Measurements from ENCODE around the gene SLC39A11. TPM values are rescaled to one million over a fixed set of nuclear protein-coding genes. Genes with fewer than 3 reads are reported as not detected.
"Not testable (repeated sequence)": the region's sequence is repeated elsewhere in the genome, so short reads cannot be mapped to it uniquely, and the experiment has no call there.

The SLC39A11 gene
- total RNA-seq, 1 donor from 2014 or later = 22.0 TPM

- no peak for DNase-seq
Observed at GRCh38 chr17:72947475-72947874, 145.0 kb downstream of the SLC39A11 start.

DNA sequence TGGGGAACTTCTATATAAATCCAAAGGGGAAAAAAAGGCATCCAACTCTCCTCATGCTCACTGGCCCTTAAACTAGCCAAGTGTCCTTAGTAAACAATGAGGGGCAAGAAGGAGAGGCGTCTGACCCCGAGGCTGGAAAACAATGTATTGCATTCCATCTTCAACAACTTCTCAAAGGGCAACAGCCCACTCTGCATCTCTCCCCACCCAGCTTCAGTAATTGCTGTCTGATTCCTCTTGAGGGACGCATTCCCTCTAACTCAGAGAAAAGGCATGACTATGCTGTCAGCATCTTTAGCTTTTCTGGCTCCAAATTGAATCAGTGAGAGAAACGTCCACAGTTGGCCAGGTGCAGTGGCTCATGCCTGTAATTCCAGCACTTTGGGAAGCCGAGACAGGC lies 145.8 kb downstream of the SLC39A11 start:
- no peak for DNase-seq

DNA sequence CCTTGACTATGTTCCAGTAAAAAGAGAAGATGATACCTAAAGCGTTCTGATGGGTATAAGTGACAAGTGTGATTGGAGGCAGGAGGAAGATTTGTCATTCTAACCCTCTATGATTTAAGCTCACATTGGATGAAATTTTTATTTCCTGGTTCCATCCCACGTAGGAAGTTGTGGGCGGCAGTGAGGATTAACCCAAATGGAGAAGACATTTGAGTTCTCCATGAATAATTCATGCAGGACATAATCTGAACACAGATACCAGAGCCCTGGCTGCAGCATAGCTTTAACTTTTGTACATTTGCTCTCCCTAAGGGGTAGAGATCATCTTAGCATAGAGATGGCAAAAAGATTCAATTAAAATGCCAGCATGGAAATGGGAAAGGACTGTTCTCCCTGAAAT lies 146.3 kb downstream of the SLC39A11 start:
- no peak for DNase-seq

DNA sequence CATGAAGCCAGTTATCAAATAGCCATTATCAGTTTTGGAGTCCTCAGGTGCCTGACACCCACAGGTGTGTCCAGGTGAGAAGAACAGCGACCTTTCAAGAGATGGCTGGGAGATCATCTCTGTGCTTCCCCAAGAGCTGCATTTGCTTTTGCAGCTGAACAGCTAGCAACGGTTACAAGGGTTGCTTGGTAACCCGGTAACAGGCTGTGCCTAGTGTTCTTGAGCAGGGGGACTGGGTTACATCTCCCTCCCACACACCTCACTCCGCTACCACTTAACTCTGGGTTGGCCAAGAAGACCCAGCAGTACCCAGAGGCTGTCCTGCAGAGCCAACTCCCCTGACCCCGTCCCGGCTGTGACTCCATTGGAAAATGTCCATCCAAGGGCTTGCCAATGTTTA lies 147.0 kb downstream of the SLC39A11 start:
- no peak for DNase-seq

- no peak for DNase-seq
Observed at GRCh38 chr17:72943826-72944689, 148.4 kb downstream of the SLC39A11 start.

DNA sequence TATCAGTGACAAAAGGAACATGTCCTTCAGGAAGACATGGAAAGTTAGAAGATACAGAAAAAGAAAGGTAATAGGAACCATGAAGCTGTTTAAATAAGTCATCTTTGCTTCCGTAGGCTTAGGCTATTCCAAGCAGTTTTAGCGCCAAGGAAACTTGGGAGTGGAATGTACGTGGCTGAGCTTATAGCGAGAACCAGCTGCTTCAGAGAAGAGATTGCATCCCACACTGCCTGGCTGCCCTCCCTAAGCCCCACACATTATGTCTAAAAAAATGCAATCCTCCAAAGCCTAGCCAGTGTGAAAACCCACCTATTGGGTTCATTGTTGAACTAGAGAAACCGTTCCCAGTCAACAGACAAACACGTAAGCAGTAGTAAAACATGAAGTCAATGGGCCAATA lies 149.9 kb downstream of the SLC39A11 start:
- no peak for DNase-seq

- no peak for DNase-seq
Observed at GRCh38 chr17:72940496-72940895, 152.0 kb downstream of the SLC39A11 start.

- DNase-seq = no peak
Observed at GRCh38 chr17:72938482-72938881, 154.0 kb downstream of the SLC39A11 start.

- no peak for DNase-seq
Observed at GRCh38 chr17:72937707-72938106, 154.8 kb downstream of the SLC39A11 start.

DNA sequence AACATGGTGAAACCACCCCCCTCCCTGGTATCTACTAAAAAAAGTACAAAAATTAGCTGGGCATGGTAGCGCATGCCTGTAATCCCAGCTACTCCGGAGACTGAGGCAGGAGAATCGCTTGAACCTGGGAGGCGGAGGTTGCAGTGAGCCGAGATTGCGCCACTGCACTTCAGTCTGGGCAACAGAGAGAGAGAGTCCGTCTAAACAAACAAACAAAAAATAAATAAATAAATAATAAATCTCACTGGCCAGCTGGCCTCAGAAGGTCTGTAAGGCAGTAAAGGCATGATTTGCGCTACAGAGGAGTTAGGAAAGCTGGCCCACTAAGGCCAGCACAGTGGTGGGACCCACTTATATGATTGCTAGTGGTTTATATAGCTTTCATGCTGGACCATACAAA lies 155.2 kb downstream of the SLC39A11 start:
- DNase-seq = not testable (repeated sequence)

DNA sequence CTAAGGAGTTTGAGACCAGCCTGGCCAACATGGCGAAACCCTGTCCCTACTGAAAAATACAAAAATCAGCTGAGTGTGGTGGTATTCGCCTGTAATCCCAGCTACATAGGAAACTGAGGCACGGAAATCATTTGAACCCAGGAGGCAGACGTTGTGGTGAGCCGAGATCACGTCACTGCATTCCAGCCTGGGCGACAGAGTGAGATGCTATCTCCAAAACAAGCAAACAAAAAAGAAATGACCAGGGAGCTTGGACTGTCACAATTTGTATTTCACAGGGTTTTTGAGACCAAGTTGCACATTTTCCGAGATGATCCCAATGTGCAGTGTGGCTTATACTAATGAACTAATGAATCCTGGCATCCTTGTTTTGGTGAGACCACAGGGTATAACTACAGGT lies 156.5 kb downstream of the SLC39A11 start:
- DNase-seq = no peak

DNA sequence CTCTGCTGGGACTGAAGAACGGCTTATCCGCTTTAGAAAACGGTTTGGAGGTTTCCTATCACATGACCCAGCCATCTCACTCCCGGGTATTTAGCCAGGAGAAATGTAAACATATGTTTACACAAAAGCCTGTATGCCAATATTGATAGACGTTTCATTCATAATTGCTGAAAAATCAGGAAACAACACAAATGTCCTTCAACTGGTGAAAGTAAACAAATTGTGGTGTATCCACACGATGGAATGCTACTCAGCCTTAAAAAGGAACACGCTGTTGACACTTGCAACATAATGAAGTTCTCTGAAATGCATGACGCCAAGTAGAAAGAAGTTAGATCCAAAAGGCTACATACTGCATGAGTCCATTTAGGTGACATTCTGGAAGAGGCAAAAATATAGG lies 157.6 kb downstream of the SLC39A11 start:
- DNase-seq = no peak

GRCh38 chr17:72931635-72932034 lies 160.9 kb downstream of the SLC39A11 start:
- DNase-seq = no peak

DNA sequence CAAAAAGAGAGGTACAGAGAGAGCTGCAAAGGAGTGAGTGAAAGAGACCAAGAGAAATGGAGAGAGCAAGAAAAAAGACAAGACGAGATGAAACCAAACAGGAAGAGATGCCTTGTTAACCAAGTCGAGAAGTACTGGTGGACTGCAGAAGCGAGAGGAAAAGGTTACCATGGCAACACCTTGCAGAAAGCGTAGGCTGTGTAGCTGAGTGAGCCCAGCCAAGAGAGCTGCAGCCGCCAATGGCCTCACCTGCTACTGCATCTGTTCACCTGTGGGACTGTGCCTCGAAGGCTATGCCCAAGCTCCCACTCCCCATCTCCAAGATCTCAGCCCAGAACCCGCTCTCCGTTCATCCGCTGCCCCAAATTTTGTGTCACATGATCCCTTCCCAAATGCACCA lies 161.3 kb downstream of the SLC39A11 start:
- no peak for DNase-seq

DNA sequence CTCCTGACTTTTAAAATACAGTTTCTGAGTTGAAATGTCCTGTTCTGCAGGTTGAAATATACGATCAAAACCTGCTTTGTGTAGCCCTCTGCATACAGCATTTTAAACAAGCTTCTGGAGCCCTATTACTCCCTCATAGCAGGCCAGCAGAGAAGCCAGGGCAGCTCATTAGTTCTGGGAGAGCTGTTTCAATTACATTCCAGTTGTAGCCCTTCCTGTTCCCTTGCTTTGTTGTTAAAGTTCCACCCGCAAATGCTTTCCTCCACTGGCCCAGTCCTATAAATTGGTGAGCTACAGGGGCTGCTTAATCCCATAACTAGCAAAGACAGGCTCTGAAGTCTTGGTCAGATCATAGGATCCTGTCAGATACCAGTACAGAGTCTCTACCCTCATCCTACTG lies 162.5 kb downstream of the SLC39A11 start:
- no peak for DNase-seq

- DNase-seq = no peak
Observed at GRCh38 chr17:72928454-72929136, 163.9 kb downstream of the SLC39A11 start.

GRCh38 chr17:72927760-72928159 lies 164.7 kb downstream of the SLC39A11 start:
- no peak for DNase-seq

DNA sequence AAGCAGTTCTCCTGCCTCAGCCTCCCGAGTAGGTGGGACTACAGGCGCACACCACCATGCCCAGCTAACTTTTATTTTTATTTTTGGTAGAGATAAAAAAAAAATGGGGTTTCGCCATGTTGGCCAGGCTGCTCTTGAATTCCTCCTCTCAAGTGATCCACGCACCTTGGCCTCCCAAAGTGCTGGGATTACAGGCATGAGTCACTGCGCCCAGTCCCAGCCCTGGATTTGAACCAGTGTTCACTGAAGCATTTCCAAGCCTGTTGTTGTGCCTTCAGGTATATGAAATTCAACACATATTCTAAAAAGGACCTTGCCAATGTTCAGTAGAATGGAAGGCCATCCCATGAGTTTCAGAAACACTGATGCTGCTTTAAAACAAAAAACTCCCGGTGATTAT lies 165.3 kb downstream of the SLC39A11 start:
- no peak for DNase-seq

DNA sequence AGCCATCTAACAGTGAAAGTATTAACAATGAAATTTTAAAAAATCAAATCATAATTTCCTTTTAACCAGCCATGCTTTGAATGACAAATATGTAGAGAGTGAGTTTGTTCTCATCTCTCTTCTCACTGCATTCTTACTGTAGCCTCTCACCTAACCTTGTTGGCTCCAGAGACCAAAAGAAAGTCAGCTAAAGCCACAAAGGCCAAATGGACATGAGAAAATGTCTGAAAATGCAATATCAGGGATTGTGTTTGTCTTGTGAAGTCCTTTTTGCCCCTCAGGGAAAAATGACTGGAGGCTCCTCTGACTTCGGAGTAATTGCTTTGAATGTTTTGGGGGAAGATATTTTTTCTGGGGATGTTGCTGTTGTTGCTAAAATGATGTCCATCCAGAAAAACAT lies 166.3 kb downstream of the SLC39A11 start:
- DNase-seq = no peak

DNA sequence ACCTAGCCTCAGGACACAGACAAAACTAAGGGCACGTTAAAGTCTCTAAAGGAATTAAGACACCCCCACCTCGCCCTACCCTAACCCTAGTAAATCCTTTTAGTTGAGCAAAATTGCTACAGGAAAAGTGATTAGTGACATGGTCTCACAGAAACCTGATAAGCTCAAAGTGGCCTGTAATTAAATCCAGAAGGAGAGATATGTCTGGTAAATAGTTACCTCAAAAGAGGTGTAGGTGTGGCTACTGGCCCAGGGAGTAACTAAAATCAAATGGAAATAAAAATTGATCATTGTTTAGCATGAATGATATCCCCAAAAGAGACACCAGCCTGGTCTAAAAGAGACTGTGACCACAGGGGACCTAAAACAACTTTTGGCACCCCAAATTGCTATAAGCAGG lies 168.3 kb downstream of the SLC39A11 start:
- no peak for DNase-seq

DNA sequence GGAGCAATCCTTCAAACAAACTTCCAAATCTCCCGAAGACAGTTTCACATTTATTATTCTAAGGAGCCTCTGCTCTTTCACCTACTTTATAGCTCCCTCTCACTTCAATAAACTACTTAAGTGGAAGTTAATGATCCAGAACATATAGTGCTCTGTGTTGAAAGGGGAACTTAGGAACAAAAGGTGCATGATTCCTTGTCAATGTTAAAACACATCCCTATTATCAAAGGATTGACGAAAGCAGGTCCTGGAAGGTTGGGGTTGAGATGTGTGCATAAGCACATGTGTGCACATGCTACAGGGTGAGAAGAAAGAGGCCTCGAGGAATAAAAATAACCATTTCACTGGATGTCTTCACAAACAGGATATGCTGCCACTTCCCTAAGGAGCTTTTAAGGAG lies 170.3 kb downstream of the SLC39A11 start:
- DNase-seq = no peak

DNA sequence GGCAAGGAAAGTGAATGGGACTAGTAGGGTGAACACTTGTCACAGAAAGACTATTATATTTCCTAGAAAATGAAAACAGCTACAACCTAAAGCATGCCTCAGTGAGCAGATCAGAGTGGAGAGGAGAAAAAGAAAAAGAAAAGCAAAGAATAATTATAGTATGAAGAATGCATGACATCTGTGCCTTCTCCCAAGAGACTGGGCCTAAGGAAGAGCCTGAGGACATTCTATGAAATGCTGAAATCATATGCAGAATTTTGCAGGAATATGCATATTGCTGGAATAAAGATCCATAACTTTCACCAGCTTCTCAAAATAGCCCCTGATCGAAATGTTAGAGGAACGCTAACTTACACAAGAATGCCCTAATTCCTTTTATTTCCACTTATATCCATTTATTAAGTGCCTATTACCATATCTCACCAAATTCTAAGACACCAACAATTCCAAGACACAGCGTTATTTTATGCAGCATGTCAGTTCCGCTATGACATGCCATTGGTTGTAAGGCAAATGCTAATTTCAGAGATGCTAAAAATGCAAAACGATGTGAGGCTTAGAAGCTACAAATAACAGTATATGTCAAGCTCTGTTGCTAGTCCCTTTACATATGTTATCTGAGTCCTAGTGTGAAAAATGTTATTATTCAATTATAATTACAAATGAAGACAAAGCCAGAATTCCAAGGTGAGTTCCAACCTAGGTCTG lies 171.0 kb downstream of the SLC39A11 start:
- no peak for DNase-seq

- DNase-seq = no peak
Observed at GRCh38 chr17:72920513-72920912, 172.0 kb downstream of the SLC39A11 start.

Measured in skin of body (tissue), 2 donors.